ENCODE results near the gene DHRS9. TPM values are rescaled to one million over a fixed set of nuclear protein-coding genes. Genes with fewer than 3 reads are reported as not detected.

DHRS9 gene
- total RNA-seq, 2 donors from 2014 or later = 0.95 to 4.8 TPM

DNA sequence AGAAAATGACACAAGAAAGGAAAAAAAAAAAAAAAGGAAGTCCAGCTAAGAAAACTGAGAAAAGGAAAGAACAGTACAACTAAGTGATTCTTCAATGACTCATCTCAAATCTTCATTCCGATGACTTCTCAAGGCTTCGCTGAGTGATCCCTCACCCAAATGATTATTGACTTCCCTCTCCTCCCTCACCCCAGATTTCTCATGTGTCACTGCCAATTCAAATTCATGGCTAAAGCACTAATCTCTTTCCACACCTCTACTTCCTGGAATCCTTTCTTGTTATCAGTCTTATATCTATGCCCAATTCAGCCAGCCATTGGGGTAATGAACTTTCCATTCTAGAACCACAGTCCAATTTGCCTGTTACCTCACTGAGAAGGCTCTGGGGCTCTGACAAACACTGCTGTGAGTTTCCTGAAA lies 31.0 kb upstream of the DHRS9 start:
- ATAC-seq (ENCODE audit: insufficient number of reproducible peaks, low FRiP score, low read depth) (no peak), DNase-seq (ENCODE audit: low spot score) (no peak)
- Histone ChIP-seq H3K27me3 (replicated peaks; ENCODE audit: insufficient read depth) (no peaks in the 10 kb centered on the region), H3K4me3 (no peak overlapping the region), H3K27ac (no peak overlapping the region), H3K4me1 (ENCODE audit: control insufficient read depth in 1 of 2, low read depth in 2 of 2) (no peaks in the 10 kb centered on the region), H3K9me3 (no peaks in the 10 kb centered on the region), H3K36me3 (no peaks in the 10 kb centered on the region)
- TF ChIP-seq, protein P1, sequence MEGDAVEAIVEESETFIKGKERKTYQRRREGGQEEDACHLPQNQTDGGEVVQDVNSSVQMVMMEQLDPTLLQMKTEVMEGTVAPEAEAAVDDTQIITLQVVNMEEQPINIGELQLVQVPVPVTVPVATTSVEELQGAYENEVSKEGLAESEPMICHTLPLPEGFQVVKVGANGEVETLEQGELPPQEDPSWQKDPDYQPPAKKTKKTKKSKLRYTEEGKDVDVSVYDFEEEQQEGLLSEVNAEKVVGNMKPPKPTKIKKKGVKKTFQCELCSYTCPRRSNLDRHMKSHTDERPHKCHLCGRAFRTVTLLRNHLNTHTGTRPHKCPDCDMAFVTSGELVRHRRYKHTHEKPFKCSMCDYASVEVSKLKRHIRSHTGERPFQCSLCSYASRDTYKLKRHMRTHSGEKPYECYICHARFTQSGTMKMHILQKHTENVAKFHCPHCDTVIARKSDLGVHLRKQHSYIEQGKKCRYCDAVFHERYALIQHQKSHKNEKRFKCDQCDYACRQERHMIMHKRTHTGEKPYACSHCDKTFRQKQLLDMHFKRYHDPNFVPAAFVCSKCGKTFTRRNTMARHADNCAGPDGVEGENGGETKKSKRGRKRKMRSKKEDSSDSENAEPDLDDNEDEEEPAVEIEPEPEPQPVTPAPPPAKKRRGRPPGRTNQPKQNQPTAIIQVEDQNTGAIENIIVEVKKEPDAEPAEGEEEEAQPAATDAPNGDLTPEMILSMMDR (IDR thresholded peaks at IDR 0.05) = no peak

DNA sequence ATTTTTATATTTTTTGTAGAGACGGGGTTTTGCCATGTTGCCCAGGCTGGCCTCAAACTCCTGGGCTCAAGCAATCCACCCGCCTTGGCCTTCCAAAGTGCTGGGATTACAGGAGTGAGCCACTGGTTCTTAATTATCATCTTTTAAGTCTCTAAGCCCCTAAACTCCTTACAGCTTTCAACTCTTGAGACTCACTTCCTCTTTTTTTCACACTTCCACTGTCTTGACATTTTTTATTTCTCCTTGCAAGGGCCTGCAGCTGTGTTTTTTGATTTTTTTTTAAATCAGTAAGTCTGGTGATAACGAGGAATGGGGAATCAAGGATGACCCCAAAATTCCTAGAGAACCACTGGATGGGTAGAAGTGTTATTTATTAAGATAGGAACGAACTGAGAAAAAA lies 29.7 kb upstream of the DHRS9 start:
- TF ChIP-seq, protein P1 (IDR thresholded peaks at IDR 0.05) = no peak
- Histone ChIP-seq H3K4me3 (no peak overlapping the region), H3K9me3 (no peaks in the 10 kb centered on the region), H3K27me3 (replicated peaks; ENCODE audit: insufficient read depth) (no peaks in the 10 kb centered on the region), H3K36me3 (no peaks in the 10 kb centered on the region), H3K4me1 (ENCODE audit: control insufficient read depth in 1 of 2, low read depth in 2 of 2) (no peaks in the 10 kb centered on the region), H3K27ac (no peak overlapping the region)
- ATAC-seq (ENCODE audit: insufficient number of reproducible peaks, low FRiP score, low read depth) (no peak), DNase-seq (ENCODE audit: low spot score) (no peak)

DNA sequence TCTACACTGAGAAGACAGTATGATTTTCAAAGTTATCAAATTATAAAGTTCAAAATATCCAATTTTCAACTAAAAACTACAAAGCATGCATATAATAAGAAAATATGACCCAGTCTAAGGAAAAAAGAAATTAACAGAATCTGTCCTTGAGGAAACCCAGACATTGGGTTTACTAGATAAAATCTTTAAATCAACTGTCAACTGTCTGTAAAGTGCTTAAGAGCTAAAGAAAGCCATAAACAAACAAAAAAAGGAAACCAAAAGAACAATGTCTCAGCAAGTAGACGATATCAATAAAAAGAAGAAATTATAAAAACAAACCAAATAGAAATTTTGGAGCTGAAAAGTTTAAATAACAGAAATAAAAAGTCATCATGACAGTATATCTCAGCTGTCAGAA lies 27.8 kb upstream of the DHRS9 start:
- Histone ChIP-seq H3K9me3 (no peaks in the 10 kb centered on the region), H3K4me1 (ENCODE audit: control insufficient read depth in 1 of 2, low read depth in 2 of 2) (no peaks in the 10 kb centered on the region), H3K27me3 (replicated peaks; ENCODE audit: insufficient read depth) (no peaks in the 10 kb centered on the region), H3K27ac (no peak overlapping the region), H3K4me3 (no peak overlapping the region), H3K36me3 (no peaks in the 10 kb centered on the region)
- no peak for ATAC-seq (ENCODE audit: insufficient number of reproducible peaks, low FRiP score, low read depth)
- TF ChIP-seq, protein P1 (IDR thresholded peaks at IDR 0.05) = no peak
- no peak for DNase-seq (ENCODE audit: low spot score)

DNA sequence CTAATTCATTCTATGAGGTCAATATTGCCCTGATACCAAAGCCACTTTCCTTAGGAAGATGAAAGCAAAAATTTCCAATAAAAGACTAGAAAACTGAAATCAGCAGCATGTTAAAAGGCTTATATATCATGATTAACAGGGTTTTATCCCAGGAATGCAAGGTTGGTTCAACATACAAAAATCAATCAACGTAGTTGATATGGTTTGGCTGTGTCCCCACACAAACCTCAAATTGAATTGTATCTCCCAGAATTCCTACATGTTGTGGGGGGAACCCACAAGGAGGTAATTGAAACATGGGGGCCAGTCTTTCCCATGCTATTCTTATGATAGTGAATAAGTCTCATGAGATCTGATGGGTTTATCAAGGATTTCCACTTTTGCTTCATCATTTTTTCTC lies 26.5 kb upstream of the DHRS9 start:
- H3K27ac ChIP-seq = no peak overlapping the region
- DNase-seq (ENCODE audit: low spot score) (no peak), ATAC-seq (ENCODE audit: insufficient number of reproducible peaks, low FRiP score, low read depth) (no peak)
- H3K4me3 ChIP-seq = no peak overlapping the region
- no peaks in the 10 kb centered on the region for H3K27me3 ChIP-seq (replicated peaks; ENCODE audit: insufficient read depth)
- H3K4me1 ChIP-seq (ENCODE audit: control insufficient read depth in 1 of 2, low read depth in 2 of 2) = no peaks in the 10 kb centered on the region
- TF ChIP-seq, protein P1 (IDR thresholded peaks at IDR 0.05) = no peak
- no peaks in the 10 kb centered on the region for H3K36me3 ChIP-seq
- H3K9me3 ChIP-seq = no peaks in the 10 kb centered on the region

DNA sequence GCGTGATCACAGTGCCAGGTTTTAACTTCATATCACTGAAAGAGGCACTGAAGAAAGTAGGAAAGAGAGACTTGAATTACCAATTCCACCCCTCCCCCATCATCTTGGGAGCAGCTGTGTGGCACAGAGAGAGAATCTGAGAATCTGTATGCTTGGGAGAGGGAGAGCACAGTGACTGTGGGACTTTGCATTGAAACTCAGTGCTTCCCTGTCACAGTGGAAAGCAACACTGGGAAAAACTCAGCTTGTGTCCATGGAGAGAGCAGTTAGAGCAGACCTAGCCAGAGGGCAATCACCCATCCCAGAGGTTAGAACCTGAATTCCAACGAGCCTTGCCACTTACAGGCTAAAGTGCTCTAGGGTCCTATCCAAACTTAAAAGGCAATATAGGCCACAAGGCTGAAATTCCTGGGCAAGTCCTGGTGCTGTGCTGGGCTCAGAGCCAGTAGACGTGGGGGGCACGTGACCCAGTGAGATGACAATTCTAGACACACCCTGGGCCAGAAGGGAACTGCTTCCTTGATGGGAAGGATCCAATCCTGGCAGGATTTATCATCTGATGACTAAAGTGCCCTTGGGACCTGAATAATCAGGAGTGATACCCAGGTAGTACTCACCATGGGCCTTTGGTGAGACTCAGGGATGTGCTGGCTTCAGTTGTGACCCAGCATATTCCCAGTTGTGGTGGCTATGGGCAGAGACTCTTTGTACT lies 22.8 kb upstream of the DHRS9 start:
- no peaks in the 10 kb centered on the region for H3K9me3 ChIP-seq

More for the DNA sequence above, 22.8 kb upstream of the DHRS9 start:
- Histone ChIP-seq H3K36me3 (no peaks in the 10 kb centered on the region), H3K27me3 (replicated peaks; ENCODE audit: insufficient read depth) (no peaks in the 10 kb centered on the region), H3K4me3 (no peak overlapping the region), H3K27ac (no peak overlapping the region), H3K4me1 (ENCODE audit: control insufficient read depth in 1 of 2, low read depth in 2 of 2) (no peaks in the 10 kb centered on the region)
- DNase-seq (ENCODE audit: low spot score) = no peak
- TF ChIP-seq, protein P1 (IDR thresholded peaks at IDR 0.05) = no peak
- ATAC-seq (ENCODE audit: insufficient number of reproducible peaks, low FRiP score, low read depth) = no peak
